ENCODE data around the gene ZAR1L.

Gene ZAR1L

DNA sequence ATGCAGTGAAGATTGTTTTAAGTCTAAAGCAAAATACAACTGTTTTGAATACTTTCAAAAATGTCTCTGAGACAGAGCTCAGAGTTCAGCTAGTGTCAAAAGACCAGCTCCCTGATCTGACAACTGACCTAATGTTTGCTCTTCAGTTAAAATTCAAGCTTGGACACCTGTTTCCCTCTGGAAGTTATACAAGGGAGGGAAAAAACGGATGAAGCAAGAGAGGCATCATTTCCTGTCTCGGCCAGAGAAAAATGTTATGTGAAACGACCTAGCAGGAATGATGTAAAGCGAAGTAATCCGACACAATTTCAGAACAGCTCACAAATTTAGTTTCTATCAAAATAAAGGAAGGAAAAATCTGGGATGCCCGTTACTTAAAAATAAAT lies 59.4 kb downstream of the ZAR1L start:
- DNase-seq (ENCODE audit: low spot score), result no peak

DNA sequence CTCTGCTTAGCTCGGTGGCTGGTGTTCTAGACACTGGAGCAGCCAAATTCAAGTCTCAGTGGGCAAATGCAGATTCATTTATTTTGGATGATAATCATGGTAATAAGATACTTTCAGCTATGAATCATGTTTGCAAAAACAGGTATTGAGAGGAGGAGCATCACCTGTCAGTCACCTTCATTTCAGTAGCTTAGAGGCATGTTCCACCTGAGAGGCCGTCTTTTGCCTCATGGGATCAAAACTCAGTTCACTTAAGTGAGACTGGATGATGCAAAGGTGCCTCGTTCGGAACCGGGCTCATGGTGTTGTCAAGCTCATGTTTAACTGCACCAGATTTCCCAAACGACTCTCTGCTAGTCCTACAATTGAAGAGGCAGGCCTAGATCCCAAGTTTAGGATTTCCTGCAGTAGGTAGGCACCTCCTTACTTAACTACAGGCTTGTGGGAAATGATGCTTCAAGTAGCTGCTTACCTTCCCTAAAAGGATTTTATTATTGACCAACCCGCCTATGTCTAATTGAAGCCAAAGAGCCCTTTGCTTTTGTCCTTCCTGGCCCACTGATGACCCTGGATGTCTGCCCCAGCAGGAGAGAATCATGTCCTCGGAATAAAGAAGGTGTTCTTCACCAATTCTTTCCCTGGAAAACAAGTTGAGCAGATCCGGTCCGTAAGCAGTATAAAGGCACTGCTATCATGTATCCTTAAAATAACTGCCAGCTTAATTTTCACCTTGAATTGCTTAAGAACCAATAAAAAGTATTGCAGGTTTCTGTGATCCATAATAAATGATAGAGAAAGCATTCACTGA lies 60.0 kb downstream of the ZAR1L start:
- no peak for DNase-seq (ENCODE audit: low spot score)

- no peak for DNase-seq (ENCODE audit: low spot score)
Measured at GRCh38 chr13:32254416-32254815, 60.7 kb downstream of the ZAR1L start.

DNA sequence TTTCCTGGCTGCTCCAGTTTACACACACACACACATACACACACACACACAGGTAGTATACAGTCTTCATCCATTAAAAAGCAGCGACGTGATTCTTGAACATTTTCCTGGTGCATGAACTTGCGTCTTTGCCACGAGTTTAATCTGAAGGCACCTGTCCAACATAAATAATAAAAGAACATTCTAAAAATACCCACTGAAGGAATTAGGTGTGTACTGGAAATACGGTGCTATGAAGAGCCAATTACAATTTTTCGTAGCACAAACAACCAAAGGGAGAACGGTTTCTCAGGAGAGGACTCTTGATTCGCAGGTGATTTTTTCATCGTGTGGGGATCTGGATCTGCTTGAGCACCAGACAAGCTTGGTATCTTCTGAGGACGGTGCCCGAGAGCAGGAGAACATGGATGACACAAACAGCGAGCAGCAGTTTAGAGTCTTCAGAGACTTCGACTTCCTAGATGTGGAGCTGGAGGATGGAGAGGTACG lies 61.2 kb downstream of the ZAR1L start:
- DNase-seq (ENCODE audit: low spot score), result no peak
